HG02571 (cell line): ENCODE data around the gene RPS26.
"Not testable (repeated sequence)": the region's sequence is repeated elsewhere in the genome, so short reads cannot be mapped to it uniquely, and the experiment has no call there.

ENCODE experiments used
- ATAC-seq: cut with Tn5 transposase; IDR thresholded peaks from one replicate; pipeline ENCODE4 v1.9.1; 2021; ENCODE audit warnings: mild to moderate bottlenecking, moderate library complexity; ENCODE audit not compliant: unreplicated experiment

RPS26 gene

DNA sequence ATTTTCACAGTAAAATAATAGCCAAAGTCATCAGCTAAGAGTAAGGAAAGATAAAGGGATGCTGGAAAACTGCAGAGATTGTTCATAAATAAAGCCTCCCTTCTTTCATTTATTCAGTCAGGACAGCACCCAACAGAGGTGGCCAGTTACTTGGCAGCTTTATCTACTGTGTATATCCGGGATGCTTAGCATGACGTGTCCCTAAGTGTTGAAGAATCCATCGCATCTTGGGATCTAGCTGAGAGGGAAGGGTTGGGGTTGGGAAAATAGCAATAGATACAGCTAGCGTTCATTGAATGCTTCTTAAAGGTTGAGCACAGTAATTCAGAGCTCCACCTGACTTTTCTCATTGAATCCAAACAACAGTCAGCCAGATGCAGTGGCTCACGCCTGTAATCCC lies 32.7 kb downstream of the RPS26 start:
- ATAC-seq, result no peak

- ATAC-seq, result not testable (repeated sequence)
These were observed 36.2 kb downstream of the RPS26 start for GRCh38 chr12:56077966-56078365.

- ATAC-seq, result no peak
These were observed 36.7 kb downstream of the RPS26 start for GRCh38 chr12:56078427-56078826.

- ATAC-seq, result peak; percentile 66
These were observed 37.4 kb downstream of the RPS26 start for GRCh38 chr12:56078931-56079722.

GRCh38 chr12:56079723-56080555 lies 38.2 kb downstream of the RPS26 start, which contains the start of gene ERBB3:
TSS of gene ERBB3 (plus strand) at chr12:56080165. CDS start at chr12:56080301, 136 bp downstream.
- no peak for ATAC-seq

DNA sequence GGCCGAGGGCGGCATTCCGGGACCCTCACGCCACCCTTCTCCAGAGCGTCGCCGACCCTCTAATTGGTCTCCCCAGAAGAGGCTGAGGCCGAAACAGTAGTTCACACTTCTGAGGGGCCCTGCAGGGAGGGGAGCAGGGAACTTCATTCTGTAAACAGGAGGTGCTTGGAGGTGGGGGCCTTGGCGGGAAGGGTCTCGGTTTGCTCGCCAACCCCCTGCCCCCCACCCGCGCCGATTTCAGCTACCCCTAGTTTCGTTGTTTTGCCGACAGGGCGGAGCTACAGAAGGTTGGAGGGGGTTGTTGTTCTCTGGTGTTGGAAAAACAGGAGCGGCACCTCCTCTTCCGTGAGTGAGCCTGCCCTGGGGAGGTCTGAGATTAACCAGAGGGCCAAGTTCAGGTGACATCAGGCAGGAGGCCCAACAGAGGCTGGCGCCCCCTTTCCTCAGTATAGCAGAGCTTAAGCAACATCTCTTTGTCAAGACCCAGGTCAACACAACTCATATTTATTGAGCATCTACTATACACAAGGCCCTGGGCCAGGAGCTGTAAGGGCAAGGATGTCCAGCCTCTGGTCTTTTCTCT lies 38.9 kb downstream of the RPS26 start:
- ATAC-seq, result no peak

GRCh38 chr12:56081393-56082347 lies 40.0 kb downstream of the RPS26 start:
- no peak for ATAC-seq

GRCh38 chr12:56082382-56082781 lies 40.7 kb downstream of the RPS26 start:
- ATAC-seq, result no peak

- ATAC-seq, result no peak
These were observed 41.2 kb downstream of the RPS26 start for GRCh38 chr12:56082967-56083366.

- no peak for ATAC-seq
These were observed 43.3 kb downstream of the RPS26 start for GRCh38 chr12:56084958-56085543.

- no peak for ATAC-seq
These were observed 44.4 kb downstream of the RPS26 start for GRCh38 chr12:56086096-56086495.

- ATAC-seq, result no peak
These were observed 44.9 kb downstream of the RPS26 start for GRCh38 chr12:56086608-56087007.

GRCh38 chr12:56087220-56087619 lies 45.5 kb downstream of the RPS26 start:
- ATAC-seq, result no peak
